Measurements from ENCODE around the gene RINT1. TPM values are rescaled to one million over a fixed set of nuclear protein-coding genes. Genes with fewer than 3 reads are reported as not detected.

Gene RINT1
- total RNA-seq (8.2 and 9.3 TPM in 2 replicates), polyA plus RNA-seq (10.7 and 12.1 TPM in 2 replicates)

- H4K20me1 ChIP-seq (ENCODE audit: insufficient read depth, poor library complexity, severe bottlenecking): no peaks in the 10 kb centered on the region
- 4% methylated on average over 42 of the region's 42 CpGs for WGBS (ENCODE audit: low lambda C conversion rate, missing lambda C conversion rate)
- H3K79me2 ChIP-seq: peaks cover 34% of the 10 kb centered on the region
- TF ChIP-seq CTCF (IDR thresholded peaks at IDR 0.05; ENCODE audit: poor library complexity) (peak; percentile 76), EZH2 (IDR thresholded peaks at IDR 0.05; ENCODE audit: borderline replicate concordance) (no peak)
- no peaks in the 10 kb centered on the region for H3K9me2 ChIP-seq (replicated peaks; ENCODE audit: insufficient read depth)
- H3K9me3 ChIP-seq (ENCODE audit: low read depth): no peaks in the 10 kb centered on the region
- peak within 1 kb of the TSS; percentile 83 for H3K27ac ChIP-seq
- H3K4me3 ChIP-seq: peak within 1 kb of the TSS; percentile 58
- H3K36me3 ChIP-seq (replicated peaks; ENCODE audit: insufficient read depth, low read depth): no peaks in the 10 kb centered on the region
- peaks cover 9% of the 10 kb centered on the region for H3K4me1 ChIP-seq (ENCODE audit: insufficient read depth)
- peak within 1 kb of the TSS; percentile 88 for H3K4me2 ChIP-seq
- peak; percentile 95 for DNase-seq (ENCODE audit: low spot score)
- peak within 1 kb of the TSS; percentile 85 for H2AFZ ChIP-seq
- no peaks in the 10 kb centered on the region for H3K27me3 ChIP-seq
Measured at GRCh38 chr7:105531792-105532671, at the start of gene RINT1. Gene RINT1, plus strand, starts transcription at chr7:105532201. Its CDS starts 115 bp downstream, at chr7:105532316.

- Histone ChIP-seq H3K4me2 (peak overlapping the region; percentile 49), H4K20me1 (ENCODE audit: insufficient read depth, poor library complexity, severe bottlenecking) (no peaks in the 10 kb centered on the region), H2AFZ (no peak overlapping the region), H3K4me3 (no peak overlapping the region), H3K27ac (peak overlapping the region; percentile 24), H3K9me2 (replicated peaks; ENCODE audit: insufficient read depth) (no peaks in the 10 kb centered on the region), H3K4me1 (ENCODE audit: insufficient read depth) (no peaks in the 10 kb centered on the region), H3K9me3 (ENCODE audit: low read depth) (no peaks in the 10 kb centered on the region), H3K36me3 (replicated peaks; ENCODE audit: insufficient read depth, low read depth) (no peaks in the 10 kb centered on the region), H3K27me3 (no peaks in the 10 kb centered on the region), H3K79me2 (no peaks in the 10 kb centered on the region)
- 54% methylated on average over 6 of the region's 6 CpGs for whole genome bisulfite sequencing (ENCODE audit: low lambda C conversion rate, missing lambda C conversion rate)
- TF ChIP-seq CTCF (IDR thresholded peaks at IDR 0.05; ENCODE audit: poor library complexity) (peak; percentile 68), EZH2phosphoT487 (IDR thresholded peaks at IDR 0.05; ENCODE audit: low read depth, severe bottlenecking, unreplicated experiment) (no peak)
- DNase-seq (ENCODE audit: low spot score): peak; percentile 70
Measured at GRCh38 chr7:105487579-105488571, 44.1 kb upstream of the RINT1 start.

GRCh38 chr7:105489409-105489808 lies 42.6 kb upstream of the RINT1 start:
- Histone ChIP-seq H3K27me3 (no peaks in the 10 kb centered on the region), H3K79me2 (no peaks in the 10 kb centered on the region), H2AFZ (no peak overlapping the region), H3K4me2 (no peak overlapping the region), H3K27ac (no peak overlapping the region), H3K4me1 (ENCODE audit: insufficient read depth) (no peaks in the 10 kb centered on the region), H4K20me1 (ENCODE audit: insufficient read depth, poor library complexity, severe bottlenecking) (no peaks in the 10 kb centered on the region), H3K4me3 (no peak overlapping the region), H3K9me3 (ENCODE audit: low read depth) (no peaks in the 10 kb centered on the region), H3K36me3 (replicated peaks; ENCODE audit: insufficient read depth, low read depth) (no peaks in the 10 kb centered on the region), H3K9me2 (replicated peaks; ENCODE audit: insufficient read depth) (no peaks in the 10 kb centered on the region)
- 94% methylated on average over 3 of the region's 3 CpGs for WGBS (ENCODE audit: low lambda C conversion rate, missing lambda C conversion rate)
- no peak for DNase-seq (ENCODE audit: low spot score)
- TF ChIP-seq EZH2phosphoT487 (IDR thresholded peaks at IDR 0.05; ENCODE audit: low read depth, severe bottlenecking, unreplicated experiment) (no peak), CTCF (IDR thresholded peaks at IDR 0.05; ENCODE audit: poor library complexity) (no peak), EZH2 (IDR thresholded peaks at IDR 0.05; ENCODE audit: borderline replicate concordance) (no peak)
